T1000 (cell line): ENCODE measurements around the gene TANGO6.
"Not testable (repeated sequence)": the region's sequence is repeated elsewhere in the genome, so short reads cannot be mapped to it uniquely, and the experiment has no call there.

Experiments
- DNase-seq: peaks from one replicate; lab custom pipeline; 2025; ENCODE audit warnings: mixed read lengths; lab: John Stamatoyannopoulos, UW

TANGO6 gene

GRCh38 chr16:68969338-68969737, 126.0 kb downstream of the TANGO6 start:
- DNase-seq, result no peak

- no peak for DNase-seq
Observed at GRCh38 chr16:68972013-68972412, 128.7 kb downstream of the TANGO6 start.

GRCh38 chr16:68972720-68973119, 129.4 kb downstream of the TANGO6 start:
- DNase-seq, result no peak

- DNase-seq, result no peak
Observed at GRCh38 chr16:68973611-68974120, 130.3 kb downstream of the TANGO6 start.

GRCh38 chr16:68978303-68978954, 135.1 kb downstream of the TANGO6 start:
- no peak for DNase-seq

GRCh38 chr16:68980695-68981315, 137.5 kb downstream of the TANGO6 start:
- DNase-seq, result no peak

GRCh38 chr16:68981971-68982370, 138.6 kb downstream of the TANGO6 start:
- DNase-seq, result no peak

- no peak for DNase-seq
Observed at GRCh38 chr16:68984467-68984866, 141.1 kb downstream of the TANGO6 start.

- no peak for DNase-seq
Observed at GRCh38 chr16:68985268-68985667, 141.9 kb downstream of the TANGO6 start.

- DNase-seq, result no peak
Observed at GRCh38 chr16:68985855-68986254, 142.5 kb downstream of the TANGO6 start.

GRCh38 chr16:68987734-68988457, 144.6 kb downstream of the TANGO6 start:
- DNase-seq, result no peak

- not testable (repeated sequence) for DNase-seq
Observed at GRCh38 chr16:68990172-68990845, 147.0 kb downstream of the TANGO6 start.

- no peak for DNase-seq
Observed at GRCh38 chr16:68991075-68991474, 147.7 kb downstream of the TANGO6 start.

- no peak for DNase-seq
Observed at GRCh38 chr16:68992521-68992920, 149.2 kb downstream of the TANGO6 start.

GRCh38 chr16:68993456-68993855, 150.1 kb downstream of the TANGO6 start:
- no peak for DNase-seq

- DNase-seq, result no peak
Observed at GRCh38 chr16:68993885-68994284, 150.6 kb downstream of the TANGO6 start.

- DNase-seq, result no peak
Observed at GRCh38 chr16:68994324-68994723, 151.0 kb downstream of the TANGO6 start.

GRCh38 chr16:68995011-68995504, 151.7 kb downstream of the TANGO6 start:
- DNase-seq, result peak; percentile 2

GRCh38 chr16:68997564-68997963, 154.2 kb downstream of the TANGO6 start:
- DNase-seq, result no peak

GRCh38 chr16:68999114-68999513, 155.8 kb downstream of the TANGO6 start:
- no peak for DNase-seq

GRCh38 chr16:69003500-69003899, 160.2 kb downstream of the TANGO6 start:
- no peak for DNase-seq
